NOMO-1 treated with DMSO at 0.1 percent for 48 hours (cell line): ENCODE data around the gene ATP2B3.

ENCODE experiments used
- DNase-seq: peaks from one replicate; lab custom pipeline; 2025; ENCODE audit not compliant: unreplicated experiment; lab: John Stamatoyannopoulos, UW

Gene ATP2B3

GRCh38 chrX:153609917-153610835, 92.7 kb downstream of the ATP2B3 start:
- DNase-seq = no peak

- DNase-seq = no peak
Measured at GRCh38 chrX:153610836-153611213, 93.4 kb downstream of the ATP2B3 start.

GRCh38 chrX:153611298-153612095, 94.1 kb downstream of the ATP2B3 start:
- DNase-seq = no peak

GRCh38 chrX:153612413-153612812, 95.0 kb downstream of the ATP2B3 start:
- DNase-seq = no peak

GRCh38 chrX:153614818-153615217, 97.4 kb downstream of the ATP2B3 start:
- no peak for DNase-seq

- DNase-seq = no peak
Measured at GRCh38 chrX:153620576-153620975, 103.1 kb downstream of the ATP2B3 start.

- no peak for DNase-seq
Measured at GRCh38 chrX:153621949-153622598, 104.6 kb downstream of the ATP2B3 start.

GRCh38 chrX:153622661-153623309, 105.3 kb downstream of the ATP2B3 start:
- DNase-seq = no peak

- DNase-seq = no peak
Measured at GRCh38 chrX:153623310-153624029, 106.0 kb downstream of the ATP2B3 start.

- DNase-seq = no peak
Measured at GRCh38 chrX:153624196-153625091, 107.0 kb downstream of the ATP2B3 start.

- DNase-seq = no peak
Measured at GRCh38 chrX:153625271-153626024, 108.0 kb downstream of the ATP2B3 start.

GRCh38 chrX:153626025-153626633, 108.7 kb downstream of the ATP2B3 start:
- DNase-seq = no peak

- DNase-seq = no peak
Measured at GRCh38 chrX:153626863-153627674, 109.6 kb downstream of the ATP2B3 start.

- DNase-seq = no peak
Measured at GRCh38 chrX:153627675-153628111, 110.3 kb downstream of the ATP2B3 start.

GRCh38 chrX:153628129-153628528, 110.7 kb downstream of the ATP2B3 start:
- DNase-seq = no peak

GRCh38 chrX:153628665-153629064, 111.2 kb downstream of the ATP2B3 start:
- no peak for DNase-seq

GRCh38 chrX:153631346-153631745, 113.9 kb downstream of the ATP2B3 start:
- no peak for DNase-seq
